HCT116 (cell line): Measurements from ENCODE around the gene MXRA7. TPM values are rescaled to one million over a fixed set of nuclear protein-coding genes. Genes with fewer than 3 reads are reported as not detected.

Experiments used
- ATAC-seq: fragments of 200-7000 bp; cut with Tn5 transposase; 2 replicates; pipeline ENCODE4 v1.9.1; 2020; ENCODE audit warnings: mild to moderate bottlenecking, moderate library complexity
- BruUV-seq: library from RNA; stranded (reverse); fragments of 400-500 nt; replicated peaks from 2 replicates; lab custom pipeline; 2021; lab: Mats Ljungman, UMichigan
- CTCF ChIA-PET: fragments of 300-600 bp; sonication (Branson Sonifier 250); formaldehyde crosslinking; loops from one replicate; lab custom pipeline; 2021; ENCODE audit warnings: antibody characterized with exemption; lab: Charles Lee
- POLR2A ChIA-PET: fragments of 300-600, 350-600 bp; sonication (Branson Sonifier 250); formaldehyde crosslinking; loops from one replicate; lab custom pipeline; 2021; ENCODE audit warnings: antibody characterized with exemption; lab: Charles Lee
- RAD21 ChIA-PET, 2 experiments: fragments of 300-600 bp; sonication (Branson Sonifier 250); formaldehyde crosslinking; loops; one replicate each; lab custom pipeline; 2023; ENCODE audit warnings: low total read pairs in 2 of 2; ENCODE audit not compliant: uncharacterized antibody in 2 of 2, unreplicated experiment in 2 of 2, low non-redundant PET in 1 of 2; lab: Charles Lee
- DNase-seq: peaks from one replicate; pipeline ENCODE4 v3.0.0-alpha.2; 2010; ENCODE audit warnings: low read depth, low spot score
- H2AFZ ChIP-seq: fragments of 200-600 bp; shearing (Covaris generic), sonication (generic); 2 replicates; pipeline ENCODE4 v1.6.1; 2017; ENCODE audit warnings: low read depth, mixed run types, mixed read lengths, antibody characterized with exemption, low read length; ENCODE audit not compliant: poor library complexity, severe bottlenecking
- H3K27ac ChIP-seq: 2 replicates; pipeline ENCODE4 v1.5.1; 2012; ENCODE audit warnings: low read depth, low read length
- H3K27me3 ChIP-seq: fragments of 200-600 bp; sonication (generic); 2 replicates; pipeline ENCODE4 v1.6.1; 2016; ENCODE audit warnings: mixed run types, low read length, mixed read lengths; ENCODE audit not compliant: insufficient read depth
- H3K36me3 ChIP-seq, 2 experiments: fragments of 200-500 bp in 1 of 2; fragments of 200-600 bp in 1 of 2; sonication (Bioruptor generic) in 1 of 2; sonication (generic) in 1 of 2; 2 replicates each; pipeline versions ENCODE4 v1.5.1 to v1.6.1; 2014 to 2016; ENCODE audit warnings: low read length in 2 of 2, inconsistent platforms in 1 of 2, mixed read lengths in 1 of 2, mixed run types in 1 of 2; ENCODE audit not compliant: insufficient read depth in 2 of 2, control insufficient read depth in 1 of 2
- H3K4me1 ChIP-seq, 2 experiments: fragments of 200-600 bp in 1 of 2; sonication (generic) in 1 of 2; 2 replicates each; pipeline versions ENCODE4 v1.5.1 to v1.6.1; 2012 to 2017; ENCODE audit warnings: low read length in 2 of 2, inconsistent platforms in 1 of 2, mild to moderate bottlenecking in 1 of 2, mixed read lengths in 1 of 2, mixed run types in 1 of 2, moderate library complexity in 1 of 2; ENCODE audit not compliant: insufficient read depth in 2 of 2, control insufficient read depth in 1 of 2
- H3K4me2 ChIP-seq: fragments of 200-600 bp; sonication (generic); 2 replicates; pipeline ENCODE4 v1.6.1; 2017; ENCODE audit warnings: mixed run types, low read length, mixed read lengths
- H3K4me3 ChIP-seq, 2 experiments: fragments of 200-600 bp in 1 of 2; sonication (generic) in 1 of 2; replicated peaks in 1 of 2; 2 replicates each; pipeline ENCODE4 v1.5.1; 2011 to 2016; ENCODE audit warnings: low read length in 2 of 2, control low read depth in 1 of 2, low read depth in 1 of 2, mild to moderate bottlenecking in 1 of 2, mixed read lengths in 1 of 2, mixed run types in 1 of 2
- H3K79me2 ChIP-seq: fragments of 200-600 bp; sonication (generic); 2 replicates; pipeline ENCODE4 v1.6.1; 2017; ENCODE audit warnings: mild to moderate bottlenecking, mixed run types, low read length, moderate library complexity, mixed read lengths; ENCODE audit not compliant: insufficient read depth
- H3K9ac ChIP-seq: fragments of 200-600 bp; sonication (generic); 2 replicates; pipeline ENCODE4 v1.6.1; 2016; ENCODE audit warnings: low read length, mixed read lengths
- H3K9me2 ChIP-seq: fragments of 200-600 bp; sonication (generic), shearing (Covaris generic); 2 replicates; pipeline ENCODE4 v1.6.1; 2017; ENCODE audit warnings: mixed run types, mild to moderate bottlenecking, moderate library complexity; ENCODE audit not compliant: insufficient read depth
- H3K9me3 ChIP-seq, 2 experiments: fragments of 200-500 bp in 1 of 2; fragments of 200-600 bp in 1 of 2; sonication (Bioruptor generic) in 1 of 2; sonication (generic) in 1 of 2; 2 replicates each; pipeline ENCODE4 v1.6.1; 2014 to 2017; ENCODE audit warnings: low read length in 2 of 2, mixed read lengths in 2 of 2, inconsistent platforms in 1 of 2, low read depth in 1 of 2, mild to moderate bottlenecking in 1 of 2, mixed run types in 1 of 2, moderate library complexity in 1 of 2; ENCODE audit not compliant: control insufficient read depth in 1 of 2, insufficient read depth in 1 of 2
- H4K20me1 ChIP-seq: fragments of 200-600 bp; sonication (generic), shearing (Covaris generic); 2 replicates; pipeline ENCODE4 v1.6.1; 2017; ENCODE audit warnings: mixed run types, mild to moderate bottlenecking, moderate library complexity; ENCODE audit not compliant: insufficient read depth
- CEBPB ChIP-seq: IDR thresholded peaks from 2 replicates; pipeline ENCODE4 v1.6.1; 2012; ENCODE audit warnings: low read depth
- EGR1 ChIP-seq: IDR thresholded peaks from 2 replicates; pipeline ENCODE4 v1.6.1; 2012; ENCODE audit warnings: low read depth
- FOSL1 ChIP-seq: IDR thresholded peaks from 2 replicates; pipeline ENCODE4 v1.6.1; 2012; ENCODE audit warnings: low read depth
- MAX ChIP-seq: IDR thresholded peaks from 2 replicates; pipeline ENCODE4 v1.6.1; 2012
- POLR2A ChIP-seq: IDR thresholded peaks from 2 replicates; pipeline ENCODE4 v1.7.0; 2011; ENCODE audit warnings: borderline replicate concordance; ENCODE audit not compliant: insufficient read depth, insufficient read length; ENCODE audit errors: extremely low read depth
- POLR2AphosphoS5 ChIP-seq: IDR thresholded peaks from 2 replicates; pipeline ENCODE4 v1.6.1; 2011; ENCODE audit warnings: mild to moderate bottlenecking, low read depth, low read length, moderate library complexity
- RAD21 ChIP-seq: IDR thresholded peaks from 2 replicates; pipeline ENCODE4 v1.6.1; 2012; ENCODE audit warnings: low read depth, mild to moderate bottlenecking
- SRF ChIP-seq: IDR thresholded peaks from 2 replicates; pipeline ENCODE4 v1.6.1; 2012; ENCODE audit warnings: low read depth
- YY1 ChIP-seq: IDR thresholded peaks from 2 replicates; pipeline ENCODE4 v1.6.1; 2011; ENCODE audit warnings: low read length, low read depth, moderate library complexity, mild to moderate bottlenecking; ENCODE audit not compliant: insufficient replicate concordance; ENCODE audit errors: extremely low read depth
- ZFX ChIP-seq: fragments of 450-650 bp; IDR thresholded peaks from 2 replicates; pipeline ENCODE4 v1.6.1; 2017
- ZNF274 ChIP-seq: fragments of 200-500 bp; sonication (Bioruptor generic); IDR thresholded peaks from 2 replicates; pipeline ENCODE4 v1.6.1; 2014; ENCODE audit warnings: mild to moderate bottlenecking, low read depth, low read length, inconsistent platforms
- intact Hi-C: fragments of 100-400 bp; cut with micrococcal nuclease; formaldehyde crosslinking; loops from 2 replicates; pipeline ENCODE4 v1.10.0; 2022
- total RNA-seq: library from RNA; stranded (reverse); gene quantifications from one replicate; pipeline ENCODE4 v1.2.1, GENCODE V29; 2021; ENCODE audit not compliant: unreplicated experiment
- TF ChIP-seq, protein P1 (sequence below), 3 experiments: fragments of 200-600 bp in 1 of 3; sonication (generic) in 1 of 3; IDR thresholded peaks in 2 of 3; conservative IDR thresholded peaks in 1 of 3; 2 replicates each; pipeline ENCODE4 v1.5.1; 2012 to 2017; ENCODE audit warnings: low read depth in 2 of 3, low read length in 2 of 3, antibody characterized with exemption in 1 of 3, borderline replicate concordance in 1 of 3, control low read depth in 1 of 3, mild to moderate bottlenecking in 1 of 3, mixed read lengths in 1 of 3, mixed run types in 1 of 3, moderate library complexity in 1 of 3; ENCODE audit not compliant: insufficient read depth in 1 of 3
- TF ChIP-seq, protein P2 (sequence below): IDR thresholded peaks from 2 replicates; pipeline ENCODE4 v1.6.1; 2012

MXRA7 gene
- total RNA-seq, 1 experiment from 2014 or later = 57.1 TPM

GRCh38 chr17:76672892-76673291 lies 37.9 kb downstream of the MXRA7 start:
- Histone ChIP-seq H3K79me2 (no peaks in the 10 kb centered on the region), H3K36me3 (no peaks in the 10 kb centered on the region; a peak in 1 of 4 replicates), H3K4me2 (peak overlapping the region; percentile 78), H3K9me2 (no peaks in the 10 kb centered on the region), H3K27ac (no peak overlapping the region), H3K27me3 (no peaks in the 10 kb centered on the region), H3K9me3 (no peaks in the 10 kb centered on the region)
- BruUV-seq = no TSS peak
- intact Hi-C loops = no loop called here
- RAD21 ChIA-PET = no interaction called here
- TF ChIP-seq ZNF274 (no peak), YY1 (no peak), POLR2A (no peak), POLR2AphosphoS5 (no peak; the same call in 1 of the 2 replicates), MAX (no peak), EGR1 (no peak), ZFX (no peak), SRF (no peak), FOSL1 (no peak), RAD21 (no peak), CEBPB (no peak)
- TF ChIP-seq, protein P1, sequence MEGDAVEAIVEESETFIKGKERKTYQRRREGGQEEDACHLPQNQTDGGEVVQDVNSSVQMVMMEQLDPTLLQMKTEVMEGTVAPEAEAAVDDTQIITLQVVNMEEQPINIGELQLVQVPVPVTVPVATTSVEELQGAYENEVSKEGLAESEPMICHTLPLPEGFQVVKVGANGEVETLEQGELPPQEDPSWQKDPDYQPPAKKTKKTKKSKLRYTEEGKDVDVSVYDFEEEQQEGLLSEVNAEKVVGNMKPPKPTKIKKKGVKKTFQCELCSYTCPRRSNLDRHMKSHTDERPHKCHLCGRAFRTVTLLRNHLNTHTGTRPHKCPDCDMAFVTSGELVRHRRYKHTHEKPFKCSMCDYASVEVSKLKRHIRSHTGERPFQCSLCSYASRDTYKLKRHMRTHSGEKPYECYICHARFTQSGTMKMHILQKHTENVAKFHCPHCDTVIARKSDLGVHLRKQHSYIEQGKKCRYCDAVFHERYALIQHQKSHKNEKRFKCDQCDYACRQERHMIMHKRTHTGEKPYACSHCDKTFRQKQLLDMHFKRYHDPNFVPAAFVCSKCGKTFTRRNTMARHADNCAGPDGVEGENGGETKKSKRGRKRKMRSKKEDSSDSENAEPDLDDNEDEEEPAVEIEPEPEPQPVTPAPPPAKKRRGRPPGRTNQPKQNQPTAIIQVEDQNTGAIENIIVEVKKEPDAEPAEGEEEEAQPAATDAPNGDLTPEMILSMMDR (IDR thresholded peaks at IDR 0.05 in 2 of 3, conservative IDR thresholded peaks at IDR 0.05 in 1 of 3; ENCODE audit: borderline replicate concordance in 1 of 3, insufficient read depth in 1 of 3, low read depth in 2 of 3, low read length in 2 of 3) = no peak
- TF ChIP-seq, protein P2, sequence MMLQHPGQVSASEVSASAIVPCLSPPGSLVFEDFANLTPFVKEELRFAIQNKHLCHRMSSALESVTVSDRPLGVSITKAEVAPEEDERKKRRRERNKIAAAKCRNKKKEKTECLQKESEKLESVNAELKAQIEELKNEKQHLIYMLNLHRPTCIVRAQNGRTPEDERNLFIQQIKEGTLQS = no peak
- TF ChIP-seq, all 23 proteins: peak for 0
- ATAC-seq (no peak), DNase-seq (no peak)
- Histone ChIP-seq H4K20me1 (no peaks in the 10 kb centered on the region), H3K4me3 (peak overlapping the region in 1 of 2 experiments; percentile 82; a peak in 2 of 4 replicates), H3K9ac (no peak overlapping the region), H2AFZ (no peak overlapping the region), H3K4me1 (peaks cover 21% of the 10 kb centered on the region in 2 experiments)
- ChIA-PET CTCF (interaction anchor here (1.6 kb wide), 1 partner anchor 12 kb away, joined by 5 read pairs; no protein-coding TSS in a partner anchor), POLR2A (no interaction called here)
